ENCODE results near the gene ZFAND3.
"Not testable (repeated sequence)": the region's sequence is repeated elsewhere in the genome, so short reads cannot be mapped to it uniquely, and the experiment has no call there.

The ZFAND3 gene

GRCh38 chr6:37893257-37893656 lies 73.7 kb downstream of the ZFAND3 start:
- Histone ChIP-seq H3K27me3 (ENCODE audit: insufficient read depth, low read length, poor library complexity) (no peaks in the 10 kb centered on the region), H3K9ac (ENCODE audit: low read depth, low read length) (no peak overlapping the region), H3K27ac (ENCODE audit: low read length) (no peak overlapping the region), H2AFZ (ENCODE audit: low read depth, low read length) (no peak overlapping the region), H3K4me2 (ENCODE audit: insufficient read depth, low read length) (no peak overlapping the region), H3K4me1 (ENCODE audit: insufficient read depth, low read length) (no peaks in the 10 kb centered on the region), H3K79me2 (ENCODE audit: insufficient read depth, low read length) (peaks cover 85% of the 10 kb centered on the region), H3K36me3 (ENCODE audit: insufficient read depth, low read length) (no peaks in the 10 kb centered on the region), H3K4me3 (ENCODE audit: low read depth in 1 of 2, low read length in 2 of 2) (no peak overlapping the region), H4K20me1 (ENCODE audit: insufficient read depth, low read length) (peaks cover 33% of the 10 kb centered on the region; the same call in 1 of the 2 replicates), H3K9me3 (ENCODE audit: insufficient read depth, low read length, severe bottlenecking) (no peaks in the 10 kb centered on the region)
- TF ChIP-seq CTCF (IDR thresholded peaks at IDR 0.05; ENCODE audit: borderline replicate concordance, extremely low read depth, low read length, poor library complexity, severe bottlenecking), result no peak
- TF ChIP-seq EZH2 (IDR thresholded peaks at IDR 0.05; ENCODE audit: borderline replicate concordance, low read depth, low read length, severe bottlenecking), result no peak
- DNase-seq, result no peak
- no peak for ATAC-seq (ENCODE audit: insufficient read depth, low read depth)

- H2AFZ ChIP-seq (ENCODE audit: low read depth, low read length); H3K4me2 ChIP-seq (ENCODE audit: insufficient read depth, low read length); DNase-seq; H3K9me3 ChIP-seq (ENCODE audit: insufficient read depth, low read length, severe bottlenecking); H3K36me3 ChIP-seq (ENCODE audit: insufficient read depth, low read length); H3K27me3 ChIP-seq (ENCODE audit: insufficient read depth, low read length, poor library complexity); H3K27ac ChIP-seq (ENCODE audit: low read length); H3K9ac ChIP-seq (ENCODE audit: low read depth, low read length); ATAC-seq (ENCODE audit: insufficient read depth, low read depth); H3K4me3 ChIP-seq (ENCODE audit: low read depth in 1 of 2, low read length in 2 of 2); H3K4me1 ChIP-seq (ENCODE audit: insufficient read depth, low read length): not testable (repeated sequence)
- H3K79me2 ChIP-seq (ENCODE audit: insufficient read depth, low read length), result peaks cover 85% of the 10 kb centered on the region
- peaks cover 32% of the 10 kb centered on the region; the same call in 1 of the 2 replicates for H4K20me1 ChIP-seq (ENCODE audit: insufficient read depth, low read length)
These were observed 74.2 kb downstream of the ZFAND3 start for GRCh38 chr6:37893734-37894133.

- H3K4me2 ChIP-seq (ENCODE audit: insufficient read depth, low read length), result no peak overlapping the region
- H3K27ac ChIP-seq (ENCODE audit: low read length), result no peak overlapping the region
- no peak overlapping the region for H2AFZ ChIP-seq (ENCODE audit: low read depth, low read length)
- no peaks in the 10 kb centered on the region for H3K27me3 ChIP-seq (ENCODE audit: insufficient read depth, low read length, poor library complexity)
- no peaks in the 10 kb centered on the region for H3K9me3 ChIP-seq (ENCODE audit: insufficient read depth, low read length, severe bottlenecking)
- TF ChIP-seq CTCF (IDR thresholded peaks at IDR 0.05; ENCODE audit: borderline replicate concordance, extremely low read depth, low read length, poor library complexity, severe bottlenecking) (no peak), EZH2 (IDR thresholded peaks at IDR 0.05; ENCODE audit: borderline replicate concordance, low read depth, low read length, severe bottlenecking) (no peak)
- H3K36me3 ChIP-seq (ENCODE audit: insufficient read depth, low read length), result no peaks in the 10 kb centered on the region
- no peak overlapping the region for H3K9ac ChIP-seq (ENCODE audit: low read depth, low read length)
- DNase-seq, result no peak
- ATAC-seq (ENCODE audit: insufficient read depth, low read depth), result no peak
- H3K4me1 ChIP-seq (ENCODE audit: insufficient read depth, low read length), result no peaks in the 10 kb centered on the region
- H4K20me1 ChIP-seq (ENCODE audit: insufficient read depth, low read length), result peaks cover 30% of the 10 kb centered on the region; the same call in 1 of the 2 replicates
- H3K79me2 ChIP-seq (ENCODE audit: insufficient read depth, low read length), result peaks cover 85% of the 10 kb centered on the region
- no peak overlapping the region for H3K4me3 ChIP-seq (ENCODE audit: low read depth in 1 of 2, low read length in 2 of 2)
These were observed 75.1 kb downstream of the ZFAND3 start for GRCh38 chr6:37894585-37894984.

GRCh38 chr6:37897321-37897720 lies 77.8 kb downstream of the ZFAND3 start:
- DNase-seq, result no peak
- no peak overlapping the region for H3K4me2 ChIP-seq (ENCODE audit: insufficient read depth, low read length)

More at GRCh38 chr6:37897321-37897720, 77.8 kb downstream of the ZFAND3 start:
- no peak for ATAC-seq (ENCODE audit: insufficient read depth, low read depth)
- Histone ChIP-seq H3K9ac (ENCODE audit: low read depth, low read length) (no peak overlapping the region), H4K20me1 (ENCODE audit: insufficient read depth, low read length) (peaks cover 35% of the 10 kb centered on the region; the same call in 1 of the 2 replicates), H3K79me2 (ENCODE audit: insufficient read depth, low read length) (peaks cover 88% of the 10 kb centered on the region), H2AFZ (ENCODE audit: low read depth, low read length) (no peak overlapping the region), H3K27me3 (ENCODE audit: insufficient read depth, low read length, poor library complexity) (no peaks in the 10 kb centered on the region), H3K4me3 (ENCODE audit: low read depth in 1 of 2, low read length in 2 of 2) (no peak overlapping the region), H3K27ac (ENCODE audit: low read length) (no peak overlapping the region), H3K9me3 (ENCODE audit: insufficient read depth, low read length, severe bottlenecking) (no peaks in the 10 kb centered on the region), H3K36me3 (ENCODE audit: insufficient read depth, low read length) (no peaks in the 10 kb centered on the region), H3K4me1 (ENCODE audit: insufficient read depth, low read length) (no peaks in the 10 kb centered on the region)
- TF ChIP-seq EZH2 (IDR thresholded peaks at IDR 0.05; ENCODE audit: borderline replicate concordance, low read depth, low read length, severe bottlenecking), result no peak
